GM19468 (cell line): ENCODE results near the gene ITGB1BP1.

Experiments
- ATAC-seq: cut with Tn5 transposase; IDR thresholded peaks from one replicate; pipeline ENCODE4 v1.9.1; 2021; ENCODE audit warnings: mild to moderate bottlenecking, moderate library complexity, moderate number of reproducible peaks; ENCODE audit not compliant: unreplicated experiment; ENCODE audit errors: extremely low read depth

The ITGB1BP1 gene

DNA sequence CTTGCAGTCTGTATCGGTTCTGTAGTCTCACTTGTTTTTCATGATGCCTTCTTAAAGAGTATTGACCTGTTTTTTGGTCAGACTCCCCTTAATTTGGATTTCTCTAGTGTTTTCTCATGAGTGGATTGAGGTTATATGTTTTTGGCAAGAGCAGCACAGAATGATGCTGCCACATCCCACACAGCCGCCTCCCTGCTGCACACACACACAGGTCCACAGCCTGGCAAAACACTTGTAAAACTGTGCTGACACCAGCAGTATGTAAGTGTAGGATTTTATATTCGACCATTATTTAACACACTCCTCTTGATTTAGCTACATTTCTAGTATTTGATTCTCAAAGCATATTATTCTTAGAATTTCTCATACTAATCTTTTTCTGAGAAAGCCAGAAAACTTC, 68.1 kb downstream of the ITGB1BP1 start:
- ATAC-seq, result no peak

DNA sequence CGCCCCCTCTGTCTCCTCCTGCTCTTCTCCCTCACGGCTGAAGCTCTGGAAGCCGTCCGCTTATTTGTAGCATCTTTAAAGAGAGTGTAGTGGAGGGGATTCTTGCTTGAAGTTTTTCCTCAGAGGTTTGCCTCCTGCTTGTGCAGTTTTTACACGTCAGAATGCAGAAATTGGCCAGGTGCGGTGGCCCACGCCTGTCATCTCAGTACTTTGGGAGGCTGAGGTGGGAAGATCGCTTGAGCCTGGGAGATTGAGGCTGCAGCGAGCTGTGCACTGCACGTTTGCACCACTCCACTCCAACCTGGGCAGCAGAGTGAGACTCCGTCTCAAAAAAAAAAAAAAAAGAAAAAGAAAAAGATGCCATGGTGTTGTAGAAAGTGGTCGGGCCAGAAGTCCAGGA, 69.0 kb downstream of the ITGB1BP1 start:
- ATAC-seq, result no peak
